Uterus (tissue), 4 donors: ENCODE measurements around the gene TK1. TPM values are rescaled to one million over a fixed set of nuclear protein-coding genes. Genes with fewer than 3 reads are reported as not detected.
"Not testable (repeated sequence)": the region's sequence is repeated elsewhere in the genome, so short reads cannot be mapped to it uniquely, and the experiment has no call there.

Experiments
- DNase-seq, 2 donors: peaks; one replicate each; pipeline ENCODE4 v3.0.0-alpha.2; 2019 to 2020
- H3K27ac ChIP-seq, 2 donors: fragments of 200-600 bp; sonication (generic); 1 replicate in 1 of 2; 2 replicates in 1 of 2; pipeline ENCODE4 v1.5.1; 2016 to 2018
- H3K27me3 ChIP-seq, 2 donors: fragments of 200-600 bp; sonication (generic); one replicate each; pipeline ENCODE4 v1.5.1; 2018 to 2019; ENCODE audit warnings: control low read depth in 1 of 2
- H3K36me3 ChIP-seq, 2 donors: fragments of 200-600 bp; sonication (generic); one replicate each; pipeline ENCODE4 v1.5.1; 2019; ENCODE audit warnings: control low read depth in 1 of 2
- H3K4me1 ChIP-seq, 2 donors: fragments of 200-600 bp; sonication (generic); one replicate each; pipeline ENCODE4 v1.5.1; 2018 to 2019; ENCODE audit warnings: control low read depth in 1 of 2
- H3K4me3 ChIP-seq, 2 donors: fragments of 200-600 bp; sonication (generic); 1 replicate in 1 of 2; 2 replicates in 1 of 2; pipeline ENCODE4 v1.5.1; 2018 to 2019; ENCODE audit warnings: mild to moderate bottlenecking in 1 of 2
- H3K9me3 ChIP-seq, 2 donors: fragments of 200-600 bp; sonication (generic); one replicate each; pipeline ENCODE4 v1.5.1; 2019; ENCODE audit warnings: control low read depth in 1 of 2
- POLR2A ChIP-seq, 2 donors: fragments of 450-650 bp; IDR thresholded peaks; one replicate each; pipeline ENCODE4 v1.6.1; 2016; ENCODE audit warnings: antibody characterized with exemption in 2 of 2, mild to moderate bottlenecking in 1 of 2, moderate library complexity in 1 of 2
- intact Hi-C: fragments of 100-400 bp; cut with DNase I; formaldehyde crosslinking; loops from one replicate; pipeline ENCODE4 v1.15.1; 2023; ENCODE audit warnings: low total_unique reads
- total RNA-seq, 4 donors: library from RNA; depleted of rRNA in 3 of 4; stranded (reverse); fragments of >200 nt in 3 of 4; gene quantifications; one replicate each; pipeline versions ENCODE4 v1.1.0 to v1.2.4, GENCODE V29; 2014 to 2023
- TF ChIP-seq, protein P1 (sequence below), 4 experiments: fragments of 200-600 bp in 2 of 4; fragments of 450-650 bp in 2 of 4; sonication (generic) in 2 of 4; IDR thresholded peaks; one replicate each; pipeline ENCODE4 v1.5.1; 2016 to 2019; ENCODE audit warnings: antibody characterized with exemption in 4 of 4, mild to moderate bottlenecking in 2 of 4, moderate library complexity in 1 of 4
- donor health status: DM: yes; HTN: yes; CAD: no.

Gene TK1, protein sequence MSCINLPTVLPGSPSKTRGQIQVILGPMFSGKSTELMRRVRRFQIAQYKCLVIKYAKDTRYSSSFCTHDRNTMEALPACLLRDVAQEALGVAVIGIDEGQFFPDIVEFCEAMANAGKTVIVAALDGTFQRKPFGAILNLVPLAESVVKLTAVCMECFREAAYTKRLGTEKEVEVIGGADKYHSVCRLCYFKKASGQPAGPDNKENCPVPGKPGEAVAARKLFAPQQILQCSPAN
- total RNA-seq: 10 to 100 TPM in 1 of 4 donors, 1 to 10 TPM in 1, not detected in 2; 1.4 to 40.8 TPM

DNA sequence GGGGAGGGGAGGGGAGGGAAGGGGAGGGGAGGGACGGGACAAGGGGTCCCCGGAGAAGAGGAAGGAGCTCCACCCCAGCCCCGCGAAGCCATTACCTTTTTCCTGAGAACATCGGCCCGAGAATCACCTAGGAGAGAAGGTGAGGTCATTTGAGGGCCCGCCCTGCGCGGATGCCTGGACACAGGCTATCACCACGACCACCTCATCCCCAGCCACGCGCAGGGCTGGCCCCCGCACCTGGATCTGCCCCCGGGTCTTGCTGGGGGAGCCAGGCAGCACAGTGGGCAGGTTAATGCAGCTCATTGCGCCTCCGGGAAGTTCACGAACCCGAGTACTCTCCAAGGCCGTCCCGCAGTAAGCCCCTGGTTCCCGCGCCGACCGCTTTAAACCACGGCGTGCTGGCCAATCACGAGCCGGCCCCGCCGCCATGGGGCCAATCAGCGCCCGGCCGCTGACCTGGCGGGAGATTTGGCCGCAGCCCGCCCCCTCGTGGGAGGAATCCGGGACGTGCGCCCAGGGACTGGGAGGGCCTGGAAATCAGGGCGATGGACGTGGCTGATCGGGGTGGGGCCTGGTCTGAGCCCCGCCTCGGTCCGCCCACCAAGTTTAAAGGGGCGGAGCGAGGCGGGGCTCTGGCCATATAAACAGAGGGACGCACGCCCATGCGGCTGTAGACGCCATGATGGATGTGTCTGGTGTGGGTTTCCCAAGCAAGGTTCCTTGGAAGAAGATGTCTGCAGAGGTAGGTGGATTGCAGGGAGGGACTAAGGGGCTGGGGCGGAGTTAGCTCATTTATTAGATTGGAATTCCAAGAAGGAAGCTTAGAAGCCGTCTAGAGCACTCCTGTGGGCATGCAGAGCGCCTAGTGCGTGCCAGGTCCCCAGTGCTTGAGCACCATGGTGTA lies at the start of gene TK1, which contains the start of gene AFMID:
Gene TK1 (minus strand): TSS at position 361 of the 904 bp plus-strand sequence. CDS start 58 bp downstream, at position 303.
Gene AFMID (plus strand): TSS at position 671 of the 904 bp plus-strand sequence. CDS start 9 bp downstream, at position 680.
- no peaks in the 10 kb centered on the region for H3K9me3 ChIP-seq
- H3K4me3 ChIP-seq: peak within 1 kb of the TSS; percentile 29 to 47
- DNase-seq: peak; percentile 95 to 98
- no peaks in the 10 kb centered on the region for H3K4me1 ChIP-seq
- TF ChIP-seq POLR2A (IDR thresholded peaks at IDR 0.05): peak in 1 of 2 donors; percentile 83
- TF ChIP-seq, protein P1, sequence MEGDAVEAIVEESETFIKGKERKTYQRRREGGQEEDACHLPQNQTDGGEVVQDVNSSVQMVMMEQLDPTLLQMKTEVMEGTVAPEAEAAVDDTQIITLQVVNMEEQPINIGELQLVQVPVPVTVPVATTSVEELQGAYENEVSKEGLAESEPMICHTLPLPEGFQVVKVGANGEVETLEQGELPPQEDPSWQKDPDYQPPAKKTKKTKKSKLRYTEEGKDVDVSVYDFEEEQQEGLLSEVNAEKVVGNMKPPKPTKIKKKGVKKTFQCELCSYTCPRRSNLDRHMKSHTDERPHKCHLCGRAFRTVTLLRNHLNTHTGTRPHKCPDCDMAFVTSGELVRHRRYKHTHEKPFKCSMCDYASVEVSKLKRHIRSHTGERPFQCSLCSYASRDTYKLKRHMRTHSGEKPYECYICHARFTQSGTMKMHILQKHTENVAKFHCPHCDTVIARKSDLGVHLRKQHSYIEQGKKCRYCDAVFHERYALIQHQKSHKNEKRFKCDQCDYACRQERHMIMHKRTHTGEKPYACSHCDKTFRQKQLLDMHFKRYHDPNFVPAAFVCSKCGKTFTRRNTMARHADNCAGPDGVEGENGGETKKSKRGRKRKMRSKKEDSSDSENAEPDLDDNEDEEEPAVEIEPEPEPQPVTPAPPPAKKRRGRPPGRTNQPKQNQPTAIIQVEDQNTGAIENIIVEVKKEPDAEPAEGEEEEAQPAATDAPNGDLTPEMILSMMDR (IDR thresholded peaks at IDR 0.05): peak; percentile 89 to 97 (median 94)
- H3K27ac ChIP-seq: peak within 1 kb of the TSS; percentile 53 to 69
- H3K27me3 ChIP-seq: no peaks in the 10 kb centered on the region
- intact Hi-C loops: no loop called here
- H3K36me3 ChIP-seq: no peaks in the 10 kb centered on the region

DNA sequence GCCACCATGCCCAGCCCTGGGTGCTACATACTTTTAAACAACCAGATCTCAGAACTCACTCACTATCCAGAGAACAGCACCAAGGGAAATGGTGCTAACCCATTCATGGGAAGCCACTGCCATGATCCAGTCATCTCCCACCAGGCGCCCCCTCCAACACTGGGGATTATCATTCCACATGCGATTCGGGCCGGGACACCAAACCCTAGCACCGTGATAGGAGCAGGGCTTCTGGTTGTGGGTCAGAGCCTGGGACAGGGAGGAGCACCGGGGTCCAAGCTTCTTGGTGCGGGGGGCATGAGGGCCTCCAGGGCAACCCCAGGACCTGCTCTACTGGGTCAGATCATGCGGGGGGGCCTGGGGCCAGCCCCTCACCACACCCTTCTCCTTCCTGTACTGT lies 49.0 kb upstream of the TK1 start:
- H3K4me3 ChIP-seq: no peak overlapping the region
- H3K4me1 ChIP-seq: no peaks in the 10 kb centered on the region
- intact Hi-C loops: no loop called here
- no peaks in the 10 kb centered on the region for H3K9me3 ChIP-seq
- TF ChIP-seq POLR2A (IDR thresholded peaks at IDR 0.05): no peak
- TF ChIP-seq, protein P1 (IDR thresholded peaks at IDR 0.05): no peak
- peaks cover 0 to 7% of the 10 kb centered on the region in 2 donors for H3K27me3 ChIP-seq
- no peaks in the 10 kb centered on the region for H3K36me3 ChIP-seq
- H3K27ac ChIP-seq: no peak overlapping the region
- DNase-seq: no peak

DNA sequence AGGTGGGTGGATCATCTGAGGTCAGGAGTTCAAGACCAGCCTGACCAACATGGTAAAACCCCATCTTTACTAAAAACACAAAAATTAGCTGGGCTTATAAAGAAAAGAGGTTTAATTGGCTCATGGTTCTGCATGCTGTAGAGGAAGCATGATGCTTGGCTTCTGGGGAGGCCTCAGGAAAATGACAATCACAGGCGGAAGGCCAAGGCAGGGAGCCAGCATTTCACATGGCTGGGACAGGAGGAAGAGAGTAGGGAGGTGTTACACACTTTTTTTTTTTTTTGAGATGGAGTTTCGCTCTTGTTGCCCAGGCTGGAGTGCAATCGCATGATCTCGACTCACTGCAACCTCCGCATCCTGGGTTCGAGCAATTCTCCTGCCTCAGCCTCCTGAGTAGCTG lies 48.2 kb upstream of the TK1 start:
- intact Hi-C loops: not testable (repeated sequence)

DNA sequence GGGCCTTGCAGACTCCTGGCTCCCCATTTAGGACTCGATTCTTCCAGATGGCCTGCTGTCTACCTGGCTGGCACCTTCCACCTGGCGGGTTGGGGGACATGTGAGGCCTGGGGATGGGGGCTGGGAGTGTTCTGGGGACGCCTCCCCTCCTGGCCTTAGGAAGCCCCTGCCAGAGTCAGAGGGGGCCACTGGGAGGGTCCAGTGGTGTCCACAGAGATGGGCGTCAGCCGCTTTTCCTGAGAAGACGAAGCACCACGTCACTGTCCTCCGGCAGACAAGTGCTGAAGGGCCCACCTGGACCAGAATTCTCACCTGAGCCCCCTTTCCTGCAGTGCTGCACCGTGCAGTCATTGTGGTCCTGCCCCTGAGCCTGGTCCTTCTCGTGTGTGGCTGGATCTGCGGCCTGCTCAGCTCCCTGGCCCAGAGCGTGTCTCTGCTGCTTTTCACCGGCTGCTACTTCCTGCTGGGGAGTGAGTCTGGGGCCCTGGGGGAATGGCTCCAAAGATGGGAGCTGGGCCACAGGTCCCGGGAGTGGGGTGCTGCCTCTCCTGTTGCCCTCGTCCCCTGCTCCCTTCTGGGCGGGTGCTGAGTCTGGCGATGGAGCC lies 47.5 kb upstream of the TK1 start:
- Histone ChIP-seq H3K9me3 (no peaks in the 10 kb centered on the region), H3K4me1 (no peaks in the 10 kb centered on the region), H3K4me3 (no peak overlapping the region), H3K27ac (no peak overlapping the region), H3K36me3 (no peaks in the 10 kb centered on the region), H3K27me3 (peaks cover 0 to 7% of the 10 kb centered on the region in 2 donors)
- DNase-seq: no peak
- intact Hi-C loops: no loop called here
- TF ChIP-seq POLR2A (IDR thresholded peaks at IDR 0.05): no peak
- TF ChIP-seq, protein P1 (IDR thresholded peaks at IDR 0.05): no peak

More for the DNA sequence above, 48.2 kb upstream of the TK1 start:
- H3K9me3 ChIP-seq, H3K27me3 ChIP-seq, H3K27ac ChIP-seq, H3K4me1 ChIP-seq, DNase-seq, H3K4me3 ChIP-seq, H3K36me3 ChIP-seq: not testable (repeated sequence)

DNA sequence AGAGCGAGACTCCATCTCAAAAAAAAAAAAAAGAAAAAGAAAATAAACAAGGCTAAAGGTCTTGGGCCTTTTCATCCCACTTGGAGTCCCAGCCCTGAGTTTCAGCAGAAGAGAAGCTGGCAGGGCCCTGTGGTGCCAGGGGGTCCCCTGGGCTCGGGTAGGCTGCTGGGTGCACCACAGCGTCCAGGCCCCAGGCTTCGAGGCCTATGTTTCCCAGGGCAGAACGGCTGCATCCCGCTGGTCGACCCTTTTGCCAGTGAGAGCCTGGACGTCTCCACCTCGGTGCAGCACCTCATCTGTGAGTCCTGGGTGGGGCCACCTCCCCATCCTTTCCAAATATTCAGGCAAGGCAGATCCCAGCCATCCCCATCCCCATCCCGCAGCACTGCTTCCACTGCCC lies 46.8 kb upstream of the TK1 start:
- H3K27ac ChIP-seq: no peak overlapping the region
- peaks cover 0 to 7% of the 10 kb centered on the region in 2 donors for H3K27me3 ChIP-seq
- no peak for DNase-seq
- no peaks in the 10 kb centered on the region for H3K36me3 ChIP-seq
- TF ChIP-seq, protein P1 (IDR thresholded peaks at IDR 0.05): no peak
- TF ChIP-seq POLR2A (IDR thresholded peaks at IDR 0.05): no peak
- intact Hi-C loops: no loop called here
- H3K9me3 ChIP-seq: no peaks in the 10 kb centered on the region
- no peaks in the 10 kb centered on the region for H3K4me1 ChIP-seq
- no peak overlapping the region for H3K4me3 ChIP-seq
